GM12801 (cell line): ENCODE measurements around the gene OTOS.

ENCODE experiments used
- TF ChIP-seq, protein P1 (sequence below): IDR thresholded peaks from one replicate; pipeline ENCODE4 v1.5.1; 2011; ENCODE audit warnings: control low read depth; ENCODE audit not compliant: insufficient read length; ENCODE audit errors: extremely low read depth

The OTOS gene

GRCh38 chr2:240114233-240114632 is 26.2 kb downstream of the OTOS start:
- TF ChIP-seq, protein P1, sequence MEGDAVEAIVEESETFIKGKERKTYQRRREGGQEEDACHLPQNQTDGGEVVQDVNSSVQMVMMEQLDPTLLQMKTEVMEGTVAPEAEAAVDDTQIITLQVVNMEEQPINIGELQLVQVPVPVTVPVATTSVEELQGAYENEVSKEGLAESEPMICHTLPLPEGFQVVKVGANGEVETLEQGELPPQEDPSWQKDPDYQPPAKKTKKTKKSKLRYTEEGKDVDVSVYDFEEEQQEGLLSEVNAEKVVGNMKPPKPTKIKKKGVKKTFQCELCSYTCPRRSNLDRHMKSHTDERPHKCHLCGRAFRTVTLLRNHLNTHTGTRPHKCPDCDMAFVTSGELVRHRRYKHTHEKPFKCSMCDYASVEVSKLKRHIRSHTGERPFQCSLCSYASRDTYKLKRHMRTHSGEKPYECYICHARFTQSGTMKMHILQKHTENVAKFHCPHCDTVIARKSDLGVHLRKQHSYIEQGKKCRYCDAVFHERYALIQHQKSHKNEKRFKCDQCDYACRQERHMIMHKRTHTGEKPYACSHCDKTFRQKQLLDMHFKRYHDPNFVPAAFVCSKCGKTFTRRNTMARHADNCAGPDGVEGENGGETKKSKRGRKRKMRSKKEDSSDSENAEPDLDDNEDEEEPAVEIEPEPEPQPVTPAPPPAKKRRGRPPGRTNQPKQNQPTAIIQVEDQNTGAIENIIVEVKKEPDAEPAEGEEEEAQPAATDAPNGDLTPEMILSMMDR, result no peak

GRCh38 chr2:240112914-240113690 is 27.4 kb downstream of the OTOS start:
- TF ChIP-seq, protein P1, result no peak

DNA sequence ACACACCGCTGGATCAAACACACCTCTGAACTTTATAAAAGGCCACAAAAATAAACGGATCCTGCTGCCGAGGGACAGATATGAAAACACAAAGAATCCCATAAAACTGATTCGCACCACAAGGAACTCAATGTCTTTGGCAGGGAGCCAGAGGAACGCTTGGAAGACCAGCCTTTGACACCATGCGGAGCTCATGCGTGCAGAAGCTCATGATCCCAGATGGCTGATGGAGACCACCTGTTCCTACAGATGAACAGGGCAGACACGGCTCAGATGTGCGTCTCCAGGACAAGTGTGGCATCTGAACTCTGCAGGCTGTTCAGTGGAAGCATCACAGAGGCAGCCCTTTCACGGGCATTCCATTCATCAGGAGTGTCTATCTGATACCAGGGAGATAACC is 29.2 kb downstream of the OTOS start:
- TF ChIP-seq, protein P1, result no peak

DNA sequence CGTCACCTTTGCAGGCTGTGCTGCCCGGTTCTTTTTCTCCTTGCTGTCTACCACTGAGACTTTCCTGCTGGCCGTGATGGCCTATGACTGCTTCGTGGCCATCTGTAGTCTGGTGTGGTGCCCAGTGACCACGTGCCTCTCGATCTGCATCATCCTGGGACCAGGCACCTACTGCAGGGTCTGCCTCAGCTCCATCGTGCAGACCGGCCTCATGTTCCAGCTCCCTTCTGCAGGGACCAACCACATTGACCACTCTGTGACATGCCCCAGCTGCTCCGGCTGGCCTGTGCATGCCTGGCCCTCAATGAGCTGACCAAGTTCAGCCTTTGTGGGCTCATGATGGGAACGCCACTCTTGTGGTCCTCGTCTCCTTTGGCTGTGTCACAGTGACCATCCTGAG is 31.1 kb downstream of the OTOS start:
- TF ChIP-seq, protein P1, result no peak

DNA sequence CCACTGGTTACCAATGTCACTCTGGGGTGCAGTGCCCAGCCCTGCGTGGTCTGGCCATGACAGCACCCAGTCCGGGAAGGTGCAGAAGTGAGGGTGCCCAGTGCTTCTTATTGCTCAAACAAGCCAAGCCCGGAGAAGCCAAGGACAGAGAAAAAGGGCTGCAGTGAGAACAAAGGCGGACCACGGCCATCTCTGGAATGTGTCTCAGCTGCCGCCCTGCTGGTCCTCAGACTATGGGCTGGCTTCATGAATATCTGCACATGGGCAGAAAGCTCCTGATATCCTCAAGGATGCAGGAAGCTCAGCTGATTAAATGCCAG is 33.0 kb downstream of the OTOS start:
- TF ChIP-seq, protein P1, result no peak

GRCh38 chr2:240106765-240107476 is 33.5 kb downstream of the OTOS start:
- TF ChIP-seq, protein P1, result no peak

DNA sequence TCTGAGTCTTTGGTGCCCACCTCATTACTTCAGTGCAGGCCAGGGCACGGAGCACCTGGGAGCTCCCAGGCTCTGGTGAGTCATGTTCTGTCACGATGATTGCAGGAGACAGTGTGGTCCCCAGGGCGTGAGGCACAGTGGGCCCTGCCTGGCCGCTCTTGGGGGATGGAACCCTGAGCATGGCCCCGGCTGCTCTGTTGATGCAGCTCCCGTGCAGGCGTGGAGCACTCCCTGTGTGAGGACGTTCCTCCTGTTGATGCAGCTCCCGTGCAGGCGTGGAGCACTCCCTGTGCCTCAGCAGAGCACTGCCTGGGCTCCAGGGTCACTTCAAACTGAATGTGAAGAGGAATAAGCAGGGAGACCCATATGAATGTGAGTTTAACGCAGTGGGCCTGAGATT is 34.5 kb downstream of the OTOS start:
- TF ChIP-seq, protein P1, result no peak
